Measurements from ENCODE around the gene MGAT5.

MGAT5 gene

GRCh38 chr2:134491022-134491421, 237.2 kb downstream of the MGAT5 start:
- H3K4me3 ChIP-seq (ENCODE audit: low read depth, low read length): no peak overlapping the region

GRCh38 chr2:134491771-134492441, 238.0 kb downstream of the MGAT5 start:
- H3K4me3 ChIP-seq (ENCODE audit: low read depth, low read length): no peak overlapping the region

GRCh38 chr2:134493797-134494196, 239.9 kb downstream of the MGAT5 start:
- H3K4me3 ChIP-seq (ENCODE audit: low read depth, low read length): no peak overlapping the region

GRCh38 chr2:134498654-134499053, 244.8 kb downstream of the MGAT5 start:
- H3K4me3 ChIP-seq (ENCODE audit: low read depth, low read length): no peak overlapping the region

- H3K4me3 ChIP-seq (ENCODE audit: low read depth, low read length): no peak overlapping the region
Measured at GRCh38 chr2:134499307-134499926, 245.5 kb downstream of the MGAT5 start.

DNA sequence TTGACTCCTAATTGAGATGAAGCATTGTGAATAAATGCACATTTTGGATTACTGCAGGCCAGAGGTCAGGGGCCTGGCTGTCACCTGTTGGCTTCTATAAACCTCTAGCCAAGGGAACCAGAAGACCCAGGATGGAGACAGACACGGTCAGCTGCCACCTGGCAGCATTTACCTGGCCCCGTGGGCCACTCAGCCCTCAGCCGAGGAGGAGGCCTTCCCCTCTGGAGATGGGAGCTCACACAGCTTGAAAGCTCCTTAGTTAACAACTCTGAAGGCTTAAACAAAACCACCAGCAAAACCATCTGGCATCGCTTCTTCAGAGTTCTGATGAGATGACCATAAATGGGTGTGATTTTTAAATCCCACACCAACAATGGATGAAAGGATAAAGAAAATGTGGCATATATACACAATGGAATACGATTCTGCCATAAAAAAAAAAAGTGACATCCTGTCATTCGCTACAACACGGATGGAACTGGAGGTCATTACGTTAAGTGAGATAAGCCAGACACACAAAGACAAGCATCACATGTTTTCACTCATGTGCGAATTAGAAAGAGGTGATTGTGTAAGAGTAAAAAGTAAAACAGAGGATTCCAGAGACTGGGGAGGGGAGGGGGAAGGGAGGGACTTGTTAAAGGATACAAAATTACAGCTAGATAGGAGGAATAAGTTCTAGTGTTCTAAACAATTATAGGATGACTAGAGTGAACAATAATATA, 246.5 kb downstream of the MGAT5 start:
- no peak overlapping the region for H3K4me3 ChIP-seq (ENCODE audit: low read depth, low read length)

DNA sequence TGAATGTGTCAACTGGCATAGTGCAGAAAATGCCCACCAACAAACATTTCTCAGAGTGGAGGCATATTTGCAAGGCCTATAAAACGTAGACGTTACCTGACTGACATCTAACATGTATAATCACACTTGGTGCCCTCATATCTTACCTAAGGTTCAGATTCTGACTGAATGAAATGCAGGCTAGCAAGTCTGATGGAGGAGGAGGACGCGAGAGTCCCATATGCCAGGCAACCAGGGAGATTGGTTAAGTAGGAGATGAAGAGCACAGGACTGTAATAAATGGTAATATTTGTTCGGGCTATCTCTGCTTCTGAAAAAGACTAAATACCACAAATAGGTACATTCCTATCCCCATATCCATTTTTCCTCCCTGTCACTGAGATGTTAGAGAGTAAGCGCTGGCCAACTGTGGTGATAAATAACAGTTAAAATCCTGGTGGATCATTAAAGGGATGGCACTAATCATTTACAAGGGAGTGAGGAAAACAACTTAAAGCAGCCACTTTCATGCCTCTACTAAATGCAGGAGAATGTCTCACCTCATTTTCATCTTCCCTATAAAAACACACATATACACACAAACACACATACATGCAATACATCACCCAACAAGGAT, 247.7 kb downstream of the MGAT5 start:
- no peak overlapping the region for H3K4me3 ChIP-seq (ENCODE audit: low read depth, low read length)

- H3K4me3 ChIP-seq (ENCODE audit: low read depth, low read length): no peak overlapping the region
Measured at GRCh38 chr2:134502104-134502503, 248.2 kb downstream of the MGAT5 start.
